NCI-H1417 (cell line): ENCODE measurements around the gene AGBL4.

Experiments used
- DNase-seq, 3 experiments: peaks; one replicate each; lab custom pipeline; 2025; lab: John Stamatoyannopoulos, UW

AGBL4 gene

DNA sequence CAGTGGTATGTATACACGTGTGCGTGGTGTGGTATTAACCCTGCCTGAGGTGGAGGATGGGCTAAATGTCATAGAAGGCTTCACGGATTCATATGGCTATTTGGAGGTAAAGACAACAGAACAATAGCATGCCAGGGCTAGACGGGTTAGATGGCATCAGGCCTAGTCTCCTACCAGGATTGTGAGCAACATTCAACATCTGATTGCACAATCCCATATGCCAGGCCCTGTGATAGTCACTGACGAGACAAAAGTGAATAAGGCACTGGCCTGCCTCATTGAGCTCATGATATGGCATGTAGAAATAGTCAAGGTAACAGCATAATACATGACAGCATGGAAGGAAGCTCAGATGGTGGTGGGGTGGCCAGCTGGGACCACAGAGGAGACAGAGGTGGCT, 1079.9 kb downstream of the AGBL4 start:
- DNase-seq = no peak

DNA sequence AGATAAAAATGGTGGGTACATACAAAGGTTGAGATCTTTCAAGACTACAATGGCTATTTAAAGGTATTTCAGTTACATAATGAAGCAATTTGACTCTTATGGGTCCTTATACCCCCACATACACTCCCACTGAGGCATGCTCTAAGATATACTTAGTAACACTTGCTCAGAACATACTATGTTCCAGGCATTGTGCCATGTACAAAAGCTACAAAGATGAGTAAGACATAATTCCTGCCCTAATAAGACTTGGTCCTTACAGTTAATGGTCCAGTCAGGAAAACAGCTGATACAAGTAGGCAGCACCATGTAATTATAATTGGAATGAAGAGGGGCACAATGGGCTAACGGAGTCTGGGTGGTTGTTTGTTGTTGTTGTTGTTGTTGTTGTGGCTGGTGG, 1080.4 kb downstream of the AGBL4 start:
- no peak for DNase-seq

- peak in 1 of 3 experiments; percentile 18 for DNase-seq
Measured at GRCh38 chr1:48940962-48941732, 1082.6 kb downstream of the AGBL4 start.

DNA sequence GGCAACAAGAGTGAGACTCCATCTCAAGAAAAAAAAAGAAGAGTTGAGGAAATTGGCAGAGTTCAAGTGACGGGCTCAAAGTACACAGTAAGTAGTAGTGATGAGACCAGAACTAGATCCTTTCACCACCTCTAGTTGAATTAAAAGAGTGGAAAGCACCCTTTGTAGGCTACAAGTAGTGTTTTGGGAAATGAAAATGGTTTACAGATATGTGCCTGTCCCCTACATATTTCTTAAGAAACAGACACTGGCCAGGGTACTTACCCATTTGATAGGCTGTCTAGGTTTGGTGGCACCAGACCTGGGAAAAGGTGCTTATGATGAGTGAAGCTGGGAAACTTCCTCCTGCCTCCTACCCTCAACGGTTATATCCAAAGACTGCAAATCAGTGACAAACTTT, 1083.4 kb downstream of the AGBL4 start:
- DNase-seq = no peak

GRCh38 chr1:48939828-48940227, 1083.9 kb downstream of the AGBL4 start:
- DNase-seq = no peak

DNA sequence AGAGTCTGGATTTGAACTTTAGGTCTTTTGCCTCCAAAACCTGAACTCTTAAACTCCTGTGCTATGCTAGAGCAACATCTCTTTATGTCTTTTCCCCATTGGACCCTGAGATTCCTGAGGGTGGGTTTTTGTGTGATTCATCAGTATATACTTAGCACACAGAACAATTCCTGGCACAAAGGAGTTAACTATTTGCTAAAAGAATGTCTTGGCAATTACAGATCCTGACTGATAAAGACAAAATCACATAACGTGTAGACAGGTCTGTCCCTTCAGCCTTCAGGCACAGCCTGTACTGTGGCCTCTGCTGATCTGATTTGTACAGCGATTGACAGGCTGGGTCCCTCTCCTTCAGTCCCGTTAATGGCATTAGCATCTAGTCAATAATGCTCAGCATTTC, 1084.7 kb downstream of the AGBL4 start:
- no peak for DNase-seq

- no peak for DNase-seq
Measured at GRCh38 chr1:48937732-48938131, 1086.0 kb downstream of the AGBL4 start.

- no peak for DNase-seq
Measured at GRCh38 chr1:48936436-48936835, 1087.3 kb downstream of the AGBL4 start.

GRCh38 chr1:48932366-48932765, 1091.4 kb downstream of the AGBL4 start:
- DNase-seq = no peak

GRCh38 chr1:48931506-48932192, 1092.1 kb downstream of the AGBL4 start:
- DNase-seq = no peak

- no peak for DNase-seq
Measured at GRCh38 chr1:48930011-48930410, 1093.7 kb downstream of the AGBL4 start.

- no peak for DNase-seq
Measured at GRCh38 chr1:48924099-48924498, 1099.7 kb downstream of the AGBL4 start.

DNA sequence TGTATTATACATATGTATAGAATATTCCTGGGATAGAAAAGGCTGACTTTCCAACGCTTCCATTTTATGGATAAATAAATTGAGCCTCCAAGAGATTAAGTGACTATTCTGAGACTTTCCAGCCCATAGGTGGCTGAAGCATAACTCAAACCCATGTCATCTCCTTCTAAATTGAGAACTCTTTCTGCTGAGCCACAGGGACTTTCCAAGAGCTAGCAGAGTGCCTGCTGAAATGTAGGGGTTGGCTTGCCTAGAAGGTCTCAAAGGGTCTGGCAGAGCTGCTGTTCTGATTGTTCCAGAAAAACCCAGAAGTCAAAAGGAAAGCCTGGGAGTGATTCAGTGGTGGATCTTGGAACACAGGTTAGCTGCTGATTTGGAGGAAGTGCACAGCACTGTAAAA, 1100.6 kb downstream of the AGBL4 start:
- no peak for DNase-seq

- peak in 2 of 3 experiments; percentile 18 to 51 for DNase-seq
Measured at GRCh38 chr1:48920851-48921250, 1102.9 kb downstream of the AGBL4 start.

DNA sequence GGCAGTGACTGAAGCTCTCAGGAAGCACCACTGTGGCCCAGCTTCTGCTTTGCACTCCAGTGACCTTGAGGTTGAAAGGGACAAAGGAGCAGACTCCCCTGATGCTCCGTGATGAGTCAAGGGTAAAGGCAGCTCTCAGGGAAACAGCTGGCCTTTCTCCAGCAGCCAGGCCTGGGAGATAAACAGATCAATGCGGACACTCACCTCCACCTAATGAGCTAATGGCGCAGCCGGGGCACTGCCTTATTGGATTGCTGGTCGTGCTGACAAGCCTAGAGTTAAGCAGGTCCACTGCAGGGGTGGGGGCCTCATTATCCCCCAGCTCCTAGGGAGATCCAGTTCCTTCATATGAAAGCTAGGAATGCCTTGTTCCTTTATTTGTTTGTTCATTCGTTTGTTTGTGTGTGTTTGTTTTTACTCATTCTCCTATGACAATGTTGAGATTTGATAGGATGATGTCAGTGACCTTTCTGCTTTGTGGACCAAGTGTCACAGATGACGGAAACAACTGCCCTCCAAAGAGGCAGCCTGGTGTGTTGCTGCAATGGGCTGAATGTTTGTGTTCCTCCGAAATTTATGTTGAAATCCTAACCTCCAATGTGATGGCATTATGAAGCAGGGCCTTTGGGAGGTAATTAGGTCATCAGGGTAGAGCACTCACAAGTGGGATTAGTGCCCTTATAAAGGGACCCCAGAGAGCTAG, 1105.7 kb downstream of the AGBL4 start:
- peak in 2 of 3 experiments; percentile 23 to 63 for DNase-seq

GRCh38 chr1:48917070-48917454, 1106.7 kb downstream of the AGBL4 start:
- no peak for DNase-seq

DNA sequence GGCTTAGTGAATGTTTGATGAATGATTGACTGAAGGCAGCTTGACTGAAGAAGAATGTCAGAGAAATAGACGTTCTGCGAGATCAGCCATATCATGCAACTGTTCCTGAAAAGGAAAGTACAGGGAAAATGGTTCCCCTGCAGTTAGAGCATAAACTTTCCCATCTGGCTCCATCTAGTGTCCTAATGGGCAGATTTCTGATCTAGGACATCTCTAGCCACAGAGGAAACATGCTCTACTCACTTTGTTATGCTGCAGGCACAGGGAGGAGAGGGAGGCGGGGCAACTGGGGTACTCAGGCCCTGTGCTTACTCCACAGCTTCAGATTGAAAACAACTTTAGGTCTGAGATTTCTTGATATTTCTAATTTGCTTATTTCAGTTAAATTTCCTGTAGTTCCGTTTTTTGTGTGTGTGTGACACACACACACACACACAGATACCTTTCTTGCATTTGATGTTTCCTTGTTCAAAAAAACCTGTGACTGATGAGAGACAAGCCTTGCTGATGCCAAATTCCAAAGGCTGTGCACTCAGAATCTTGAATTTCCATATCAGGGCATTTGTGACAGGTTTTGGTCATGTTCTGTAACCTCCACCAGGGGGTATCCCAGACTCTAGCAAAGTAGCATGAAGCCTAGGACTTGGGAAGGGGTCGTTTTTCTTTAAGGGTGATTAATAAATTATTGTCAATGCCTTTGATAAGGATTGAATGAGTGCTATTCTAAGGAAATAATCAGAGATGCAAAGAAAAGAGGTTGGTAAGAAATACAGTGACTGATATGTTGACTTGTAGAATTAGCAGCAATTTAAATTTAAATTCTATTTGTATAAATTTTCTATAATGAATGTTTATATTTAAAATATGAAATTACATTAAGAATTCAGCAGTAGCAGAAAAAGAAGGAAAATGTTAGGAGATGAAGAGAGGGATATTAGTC, 1107.4 kb downstream of the AGBL4 start:
- DNase-seq = peak; percentile 14 to 83 (median 53)

GRCh38 chr1:48908606-48909005, 1115.1 kb downstream of the AGBL4 start:
- DNase-seq = no peak

- DNase-seq = no peak
Measured at GRCh38 chr1:48906729-48907128, 1117.0 kb downstream of the AGBL4 start.

DNA sequence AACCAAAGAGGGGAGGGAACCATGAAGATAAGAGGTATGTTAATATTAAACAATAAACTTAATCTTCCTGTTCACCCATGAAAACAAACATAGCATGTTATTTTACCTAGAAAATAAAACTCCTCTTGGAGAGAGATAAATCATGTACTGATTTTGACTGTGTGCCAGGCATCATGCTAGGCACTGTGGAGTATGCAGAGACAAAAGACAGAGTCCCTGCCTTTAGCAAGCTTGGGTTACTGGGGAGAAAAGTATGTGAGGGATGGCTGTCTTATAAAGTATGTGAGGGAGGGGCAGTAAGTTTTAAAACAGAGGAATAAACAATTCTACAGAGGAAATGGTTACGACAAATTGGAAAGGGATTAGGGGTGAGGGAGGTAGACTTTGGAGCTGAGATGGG, 1117.6 kb downstream of the AGBL4 start:
- DNase-seq = no peak

GRCh38 chr1:48903291-48903690, 1120.5 kb downstream of the AGBL4 start:
- no peak for DNase-seq

GRCh38 chr1:48898894-48899293, 1124.9 kb downstream of the AGBL4 start:
- DNase-seq = no peak
